GM23338 (cell line): ENCODE measurements around the gene SYNPR. TPM values are rescaled to one million over a fixed set of nuclear protein-coding genes. Genes with fewer than 3 reads are reported as not detected.

Experiments used
- ATAC-seq: fragments of 200-7000 bp; cut with Tn5 transposase; 3 replicates; pipeline ENCODE4 v1.9.1; 2020
- DNase-seq: peaks from one replicate; pipeline ENCODE4 v3.0.0-alpha.2; 2015; ENCODE audit warnings: low spot score
- H2AFZ ChIP-seq: fragments of 200-600 bp; sonication (generic); 2 replicates; pipeline ENCODE4 v1.8.0; 2016; ENCODE audit warnings: antibody characterized with exemption, mild to moderate bottlenecking, moderate library complexity
- H3F3A ChIP-seq: fragments of 200-600 bp; sonication (generic); replicated peaks from 2 replicates; pipeline ENCODE4 v1.8.0; 2017; ENCODE audit warnings: antibody characterized with exemption, mixed run types, low read depth
- H3K27ac ChIP-seq: fragments of 200-600 bp; sonication (generic); 2 replicates; pipeline ENCODE4 v1.6.1; 2016; ENCODE audit warnings: low read depth
- H3K27me3 ChIP-seq: fragments of 200-600 bp; sonication (generic); 2 replicates; pipeline ENCODE4 v1.8.0; 2016; ENCODE audit warnings: mild to moderate bottlenecking, mixed run types, moderate library complexity; ENCODE audit not compliant: insufficient read depth
- H3K36me3 ChIP-seq: fragments of 200-600 bp; sonication (generic); 2 replicates; pipeline ENCODE4 v1.8.0; 2016; ENCODE audit warnings: mild to moderate bottlenecking; ENCODE audit not compliant: insufficient read depth
- H3K4me1 ChIP-seq: fragments of 200-600 bp; sonication (generic); 2 replicates; pipeline ENCODE4 v1.8.0; 2016; ENCODE audit warnings: mild to moderate bottlenecking, moderate library complexity; ENCODE audit not compliant: insufficient read depth
- H3K4me2 ChIP-seq: fragments of 200-600 bp; sonication (generic); 2 replicates; pipeline ENCODE4 v1.7.1; 2017; ENCODE audit warnings: mixed run types
- H3K4me3 ChIP-seq: fragments of 200-600 bp; sonication (generic); 2 replicates; pipeline ENCODE4 v1.6.1; 2016; ENCODE audit warnings: mixed run types
- H3K79me2 ChIP-seq: fragments of 200-600 bp; sonication (generic); replicated peaks from 2 replicates; pipeline ENCODE4 v1.8.0; 2017; ENCODE audit warnings: mild to moderate bottlenecking; ENCODE audit not compliant: insufficient read depth
- H3K9me2 ChIP-seq: fragments of 200-600 bp; sonication (generic); 2 replicates; pipeline ENCODE4 v1.8.0; 2017; ENCODE audit not compliant: insufficient read depth
- H4K20me1 ChIP-seq: fragments of 200-600 bp; sonication (generic); replicated peaks from 2 replicates; pipeline ENCODE4 v1.8.0; 2017; ENCODE audit warnings: mild to moderate bottlenecking; ENCODE audit not compliant: insufficient read depth
- H3K27ac Mint-ChIP-seq: 2 replicates; pipeline ENCODE4 v1.8.0; 2020; ENCODE audit warnings: inconsistent platforms, mild to moderate bottlenecking, moderate library complexity, mixed read lengths
- H3K27me3 Mint-ChIP-seq: 3 replicates; pipeline ENCODE4 v1.8.0; 2022; ENCODE audit warnings: low read depth, mild to moderate bottlenecking, moderate library complexity, mixed read lengths, inconsistent platforms; ENCODE audit not compliant: insufficient read depth, poor library complexity
- H3K36me3 Mint-ChIP-seq: 3 replicates; pipeline ENCODE4 v1.8.0; 2021; ENCODE audit warnings: low read depth, mild to moderate bottlenecking, inconsistent platforms, moderate library complexity, mixed read lengths
- H3K4me1 Mint-ChIP-seq: 3 replicates; pipeline ENCODE4 v1.8.0; 2020; ENCODE audit warnings: mild to moderate bottlenecking, inconsistent platforms, mixed read lengths
- H3K4me3 Mint-ChIP-seq: 3 replicates; pipeline ENCODE4 v1.8.0; 2021; ENCODE audit warnings: moderate library complexity, mild to moderate bottlenecking, inconsistent platforms, mixed read lengths
- H3K9me3 Mint-ChIP-seq: 3 replicates; pipeline ENCODE4 v1.8.0; 2020; ENCODE audit warnings: moderate library complexity, mild to moderate bottlenecking, inconsistent platforms, mixed read lengths
- CREB1 ChIP-seq: fragments of 250-450 bp; sonication (Bioruptor Pico); IDR thresholded peaks from 2 replicates; pipeline ENCODE4 v1.5.0; 2020; ENCODE audit warnings: low read depth, mild to moderate bottlenecking, moderate library complexity
- CTCF ChIP-seq, 2 experiments: fragments of 200-600 bp in 1 of 2; sonication (generic) in 1 of 2; conservative IDR thresholded peaks; 2 replicates each; pipeline versions ENCODE4 v1.5.1 to v1.6.1; 2016 to 2017; ENCODE audit warnings: antibody characterized with exemption in 2 of 2, low read depth in 2 of 2, mild to moderate bottlenecking in 2 of 2, moderate library complexity in 1 of 2
- ETS1 ChIP-seq: IDR thresholded peaks from 2 replicates; pipeline ENCODE4 v1.6.1; 2016; ENCODE audit warnings: antibody characterized with exemption
- EZH2 ChIP-seq: fragments of 200-600 bp; sonication (generic); IDR thresholded peaks from one replicate; pipeline ENCODE4 v1.8.0; 2017; ENCODE audit warnings: antibody characterized with exemption, mild to moderate bottlenecking, low read depth; ENCODE audit not compliant: unreplicated experiment
- EZH2phosphoT487 ChIP-seq: fragments of 200-600 bp; sonication (generic); IDR thresholded peaks from one replicate; pipeline ENCODE4 v1.8.1; 2018; ENCODE audit warnings: antibody characterized with exemption; ENCODE audit not compliant: unreplicated experiment
- JUNB ChIP-seq: IDR thresholded peaks from one replicate; pipeline ENCODE4 v1.6.1; 2016; ENCODE audit warnings: antibody characterized with exemption; ENCODE audit not compliant: unreplicated experiment
- NANOG ChIP-seq: IDR thresholded peaks from 2 replicates; pipeline ENCODE4 v1.6.1; 2016; ENCODE audit warnings: antibody characterized with exemption, borderline replicate concordance
- POLR2AphosphoS5 ChIP-seq: IDR thresholded peaks from 2 replicates; pipeline ENCODE4 v1.6.1; 2016; ENCODE audit warnings: antibody characterized with exemption, low read depth
- REST ChIP-seq: IDR thresholded peaks from one replicate; pipeline ENCODE4 v1.6.1; 2018; ENCODE audit warnings: antibody characterized with exemption; ENCODE audit not compliant: unreplicated experiment
- STAT1 ChIP-seq: IDR thresholded peaks from one replicate; pipeline ENCODE4 v1.6.1; 2016; ENCODE audit warnings: antibody characterized with exemption; ENCODE audit not compliant: unreplicated experiment
- ZNF114 ChIP-seq: fragments of 250-450 bp; sonication (Bioruptor Pico); IDR thresholded peaks from 2 replicates; pipeline ENCODE4 v1.5.0; 2020; ENCODE audit warnings: mild to moderate bottlenecking, moderate library complexity
- ZNF331 ChIP-seq: fragments of 250-450 bp; sonication (Bioruptor Pico); IDR thresholded peaks from 2 replicates; pipeline ENCODE4 v1.5.0; 2020; ENCODE audit warnings: low read depth, mild to moderate bottlenecking, moderate library complexity
- ZNF462 ChIP-seq: fragments of 250-450 bp; sonication (Bioruptor Pico); IDR thresholded peaks from 2 replicates; pipeline ENCODE4 v1.5.0; 2020; ENCODE audit warnings: mild to moderate bottlenecking, moderate library complexity
- polyA plus RNA-seq: library from polyadenylated mRNA; unstranded; fragments of >200 nt; fragmentation: Nextera tagmentation; extraction: Ambion mirVana; gene quantifications from 2 replicates; pipeline ENCODE4 v1.2.1, GENCODE V29; 2016
- total RNA-seq: library from RNA; depleted of rRNA; stranded (reverse); fragments of >200 nt; shearing (Covaris generic); gene quantifications from 2 replicates; pipeline ENCODE4 v1.2.3, GENCODE V29; 2014

The SYNPR gene
- total and polyA plus RNA-seq, 2 experiments from 2014 or later, result 0.38 to 0.55 TPM

GRCh38 chr3:63308072-63308471 is 30.0 kb downstream of the SYNPR start:
- H3K27ac Mint-ChIP-seq, result no peak overlapping the region
- Histone ChIP-seq H3K9me2 (no peaks in the 10 kb centered on the region), H3K4me1 (peaks cover 8% of the 10 kb centered on the region; the same call in 1 of the 2 replicates), H2AFZ (no peak overlapping the region), H3K4me2 (no peak overlapping the region), H3F3A (no peaks in the 10 kb centered on the region), H3K36me3 (no peaks in the 10 kb centered on the region), H3K27me3 (peaks cover 100% of the 10 kb centered on the region), H3K27ac (no peak overlapping the region), H3K4me3 (no peak overlapping the region), H3K79me2 (no peaks in the 10 kb centered on the region), H4K20me1 (peaks cover 3% of the 10 kb centered on the region; the same call in 1 of the 2 replicates)
- peaks cover 2% of the 10 kb centered on the region; the same call in 1 of the 3 replicates for H3K9me3 Mint-ChIP-seq
- H3K27me3 Mint-ChIP-seq, result peaks cover 97% of the 10 kb centered on the region
- ATAC-seq (no peak), DNase-seq (no peak)
- no peak overlapping the region for H3K4me3 Mint-ChIP-seq
- no peak for TF ChIP-seq NANOG
- TF ChIP-seq POLR2AphosphoS5, result no peak
- TF ChIP-seq REST, result no peak
- TF ChIP-seq EZH2, result no peak
- no peak for TF ChIP-seq JUNB
- TF ChIP-seq EZH2phosphoT487, result no peak
- no peak for TF ChIP-seq CREB1 (CRISPR knock-in tag)
- TF ChIP-seq STAT1, result no peak
- no peak for TF ChIP-seq ZNF114 (CRISPR knock-in tag)
- TF ChIP-seq ZNF462 (CRISPR knock-in tag), result no peak
- no peak for TF ChIP-seq CTCF (conservative IDR thresholded peaks at IDR 0.05; ENCODE audit: low read depth in 2 of 2)
- no peak for TF ChIP-seq ZNF331 (CRISPR knock-in tag)
- no peak for TF ChIP-seq ETS1
- no peaks in the 10 kb centered on the region for H3K36me3 Mint-ChIP-seq
- peaks cover 7% of the 10 kb centered on the region; the same call in 2 of the 3 replicates for H3K4me1 Mint-ChIP-seq
